HG03045 (cell line): ENCODE measurements around the gene DUSP16.
A peak's percentile ranks its signal among the peaks of the same experiment; 100 is the strongest.
"Not testable (repeated sequence)": the region's sequence is repeated elsewhere in the genome, so short reads cannot be mapped to it uniquely, and the experiment has no call there.

Experiments used
- ATAC-seq: cut with Tn5 transposase; IDR thresholded peaks from one replicate; pipeline ENCODE4 v1.9.1; 2021; ENCODE audit warnings: mild to moderate bottlenecking, moderate library complexity; ENCODE audit not compliant: unreplicated experiment

DUSP16 gene

GRCh38 chr12:12524128-12524527 is 38.5 kb downstream of the DUSP16 start:
- no peak for ATAC-seq

- ATAC-seq = no peak
Measured at GRCh38 chr12:12523229-12523628, 39.4 kb downstream of the DUSP16 start.

- not testable (repeated sequence) for ATAC-seq
Measured at GRCh38 chr12:12522657-12523056, 40.0 kb downstream of the DUSP16 start.

- ATAC-seq = no peak
Measured at GRCh38 chr12:12521888-12522287, 40.8 kb downstream of the DUSP16 start.

DNA sequence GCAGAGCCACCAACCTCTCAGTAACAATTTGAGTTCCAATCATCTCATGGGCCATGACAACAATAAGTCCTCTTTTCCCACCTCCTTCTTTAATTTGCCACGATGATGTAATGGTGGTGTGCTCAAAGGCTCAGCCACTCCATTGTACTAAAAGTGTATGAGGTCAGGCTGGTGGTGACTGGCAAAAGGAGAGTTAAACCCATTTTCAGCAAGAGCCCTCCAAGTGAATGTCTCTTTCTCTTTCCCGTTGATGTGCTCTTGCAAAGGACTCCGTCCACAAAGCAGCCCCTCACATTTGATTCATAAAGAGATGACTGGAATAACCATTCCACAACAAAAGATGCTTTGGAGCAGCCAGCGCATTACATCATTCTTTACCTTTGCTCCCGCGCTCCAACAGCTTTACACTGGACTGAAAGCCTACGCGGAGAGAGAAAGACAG is 41.6 kb downstream of the DUSP16 start:
- ATAC-seq = no peak

- ATAC-seq = no peak
Measured at GRCh38 chr12:12520273-12520672, 42.4 kb downstream of the DUSP16 start.

- ATAC-seq = no peak
Measured at GRCh38 chr12:12519354-12519998, 43.2 kb downstream of the DUSP16 start.

- ATAC-seq = no peak
Measured at GRCh38 chr12:12518919-12519318, 43.7 kb downstream of the DUSP16 start.

- no peak for ATAC-seq
Measured at GRCh38 chr12:12518464-12518845, 44.2 kb downstream of the DUSP16 start.

DNA sequence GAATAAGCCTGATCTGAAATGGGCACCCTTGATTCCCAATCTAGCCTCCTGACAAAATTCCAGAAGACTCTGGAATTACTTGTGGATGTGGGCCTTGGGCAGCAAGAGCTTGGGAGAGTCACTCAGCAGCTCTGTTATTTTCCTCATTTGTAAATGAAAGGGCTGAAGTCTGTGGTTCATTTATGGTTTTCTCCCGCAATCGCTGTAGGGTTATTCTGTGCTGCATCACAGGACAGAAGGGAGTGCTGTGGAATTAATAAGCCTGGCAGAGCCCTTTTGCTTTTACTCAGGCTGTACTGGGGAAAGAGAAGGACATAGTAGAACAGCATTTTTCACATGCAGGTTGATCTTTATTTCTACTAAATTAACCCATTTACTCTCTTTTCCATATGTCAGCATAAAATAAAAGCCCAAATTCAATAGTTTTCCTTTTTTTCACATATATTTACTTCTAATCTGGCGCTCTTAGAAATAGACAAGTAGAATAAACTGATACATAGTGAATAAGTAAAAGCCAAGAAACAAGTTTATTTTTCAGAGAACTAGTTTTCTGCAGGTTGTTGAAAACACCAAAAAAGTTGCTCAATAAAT is 49.2 kb downstream of the DUSP16 start:
- no peak for ATAC-seq

- ATAC-seq = no peak
Measured at GRCh38 chr12:12511895-12512711, 50.6 kb downstream of the DUSP16 start.

- no peak for ATAC-seq
Measured at GRCh38 chr12:12511021-12511783, 51.5 kb downstream of the DUSP16 start.

DNA sequence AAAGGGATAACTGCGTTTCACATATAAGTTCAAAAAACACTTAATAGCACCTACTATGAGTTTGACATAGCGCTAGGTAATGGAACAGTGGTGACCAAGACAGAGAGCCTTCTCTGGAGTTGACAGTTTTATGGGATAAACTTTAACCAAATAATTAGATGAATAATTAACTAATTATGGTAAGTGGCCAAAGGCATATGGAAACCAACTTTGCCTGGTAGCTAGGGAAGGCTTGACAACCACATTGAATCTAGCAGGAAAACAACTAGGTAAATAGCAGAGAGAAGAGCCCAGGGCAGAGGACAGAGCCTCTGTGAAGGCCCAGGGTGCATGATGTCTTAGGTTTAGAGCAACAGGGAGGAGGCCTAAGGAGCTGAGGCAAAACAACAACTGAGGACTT is 52.1 kb downstream of the DUSP16 start:
- ATAC-seq = no peak

GRCh38 chr12:12510141-12510540 is 52.5 kb downstream of the DUSP16 start:
- ATAC-seq = no peak

- ATAC-seq = no peak
Measured at GRCh38 chr12:12508612-12509011, 54.1 kb downstream of the DUSP16 start.

DNA sequence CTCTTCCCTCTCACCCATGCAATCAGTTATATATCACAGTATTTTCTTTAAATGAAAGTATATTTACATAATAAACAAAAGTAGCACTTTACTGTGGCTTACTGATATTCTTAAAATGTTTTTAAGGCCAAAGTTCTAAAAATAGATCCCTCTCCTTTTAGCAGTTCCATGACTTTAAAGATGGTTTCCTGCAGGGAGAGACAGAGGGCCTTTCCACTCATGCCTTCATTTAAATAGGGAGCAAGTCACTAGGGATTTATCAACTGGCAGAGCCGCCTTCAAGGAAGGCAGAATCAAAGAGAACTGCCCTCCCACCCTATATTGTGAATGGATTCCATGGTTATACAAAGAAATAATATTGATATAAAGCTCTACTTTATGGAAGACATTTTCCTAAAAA is 55.5 kb downstream of the DUSP16 start:
- no peak for ATAC-seq

DNA sequence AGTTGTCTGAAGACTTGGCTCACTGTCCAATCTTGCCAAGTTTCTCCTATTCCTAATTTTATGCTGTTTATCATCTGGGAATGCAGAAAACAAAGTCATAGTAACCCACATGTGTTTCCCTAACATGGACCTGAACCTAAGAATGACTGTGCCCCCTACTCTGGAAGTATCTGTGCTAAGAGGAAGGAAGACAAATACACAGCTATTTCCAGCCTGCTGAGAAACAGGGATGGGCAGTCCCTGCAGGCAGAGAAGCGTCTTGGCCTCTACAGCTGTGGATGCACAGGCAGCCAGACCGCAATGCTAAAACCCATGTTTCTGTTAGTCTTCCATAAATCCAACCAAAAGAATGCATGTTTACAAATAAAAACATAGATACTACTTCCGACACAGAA is 56.2 kb downstream of the DUSP16 start:
- no peak for ATAC-seq

GRCh38 chr12:12505544-12506495 is 56.8 kb downstream of the DUSP16 start:
- ATAC-seq = peak; percentile 71

- no peak for ATAC-seq
Measured at GRCh38 chr12:12503384-12504078, 59.1 kb downstream of the DUSP16 start.

GRCh38 chr12:12502815-12503151 is 59.9 kb downstream of the DUSP16 start:
- ATAC-seq = no peak
